Hepatocyte (in vitro differentiated cells): ENCODE measurements around the gene AGO3.

Experiments used
- EZH2 ChIP-seq: fragments of 200-600 bp; sonication (generic); IDR thresholded peaks from 2 replicates; pipeline ENCODE4 v1.6.1; 2016; ENCODE audit warnings: antibody characterized with exemption, mild to moderate bottlenecking, borderline replicate concordance
- EZH2phosphoT487 ChIP-seq: fragments of 200-600 bp; sonication (generic); IDR thresholded peaks from one replicate; pipeline ENCODE4 v1.6.1; 2018; ENCODE audit warnings: antibody characterized with exemption, mild to moderate bottlenecking, low read depth, moderate library complexity; ENCODE audit not compliant: unreplicated experiment, severe bottlenecking
- TF ChIP-seq, protein P1 (sequence below): fragments of 200-600 bp; sonication (generic); IDR thresholded peaks from 2 replicates; pipeline ENCODE4 v1.5.1; 2016; ENCODE audit warnings: antibody characterized with exemption, mild to moderate bottlenecking; ENCODE audit not compliant: poor library complexity

DNA sequence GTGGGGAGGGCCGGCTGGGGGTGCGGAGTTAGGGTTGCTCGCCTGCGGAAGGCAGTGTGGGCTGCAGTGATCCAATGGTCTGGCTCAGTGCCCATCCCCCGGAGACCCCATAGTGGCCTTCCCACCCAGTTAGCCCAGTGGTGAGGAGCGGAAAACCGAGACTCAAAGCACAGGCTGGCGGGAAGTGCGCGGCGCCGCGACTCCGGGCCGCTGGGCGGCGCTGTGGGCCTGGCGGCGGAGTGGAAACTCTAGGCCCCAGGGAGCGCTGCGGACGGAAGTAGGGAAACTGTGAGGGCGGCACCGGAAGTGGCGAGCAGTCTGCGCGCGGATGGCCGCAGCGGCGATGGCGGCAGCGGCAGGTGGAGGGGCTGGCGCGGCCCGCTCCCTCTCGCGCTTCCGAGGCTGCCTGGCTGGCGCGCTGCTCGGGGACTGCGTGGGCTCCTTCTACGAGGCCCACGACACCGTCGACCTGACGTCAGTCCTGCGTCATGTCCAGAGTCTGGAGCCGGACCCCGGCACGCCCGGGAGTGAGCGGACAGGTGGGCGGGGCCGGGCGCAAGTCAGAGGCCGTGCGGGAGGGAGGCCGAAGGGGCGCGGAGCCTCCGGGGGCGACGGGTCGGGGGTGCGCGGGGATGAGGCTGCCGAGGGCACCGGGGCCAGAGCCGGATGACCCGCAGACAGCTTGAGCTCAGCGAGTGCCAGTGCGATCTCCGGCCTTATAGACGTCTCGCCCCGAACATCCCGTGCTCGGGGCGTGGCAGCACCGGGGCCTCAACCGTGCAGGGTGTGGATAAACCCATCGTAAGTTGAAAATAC is 157.9 kb downstream of the AGO3 start, which contains the start of gene ADPRS:
- TF ChIP-seq, protein P1, sequence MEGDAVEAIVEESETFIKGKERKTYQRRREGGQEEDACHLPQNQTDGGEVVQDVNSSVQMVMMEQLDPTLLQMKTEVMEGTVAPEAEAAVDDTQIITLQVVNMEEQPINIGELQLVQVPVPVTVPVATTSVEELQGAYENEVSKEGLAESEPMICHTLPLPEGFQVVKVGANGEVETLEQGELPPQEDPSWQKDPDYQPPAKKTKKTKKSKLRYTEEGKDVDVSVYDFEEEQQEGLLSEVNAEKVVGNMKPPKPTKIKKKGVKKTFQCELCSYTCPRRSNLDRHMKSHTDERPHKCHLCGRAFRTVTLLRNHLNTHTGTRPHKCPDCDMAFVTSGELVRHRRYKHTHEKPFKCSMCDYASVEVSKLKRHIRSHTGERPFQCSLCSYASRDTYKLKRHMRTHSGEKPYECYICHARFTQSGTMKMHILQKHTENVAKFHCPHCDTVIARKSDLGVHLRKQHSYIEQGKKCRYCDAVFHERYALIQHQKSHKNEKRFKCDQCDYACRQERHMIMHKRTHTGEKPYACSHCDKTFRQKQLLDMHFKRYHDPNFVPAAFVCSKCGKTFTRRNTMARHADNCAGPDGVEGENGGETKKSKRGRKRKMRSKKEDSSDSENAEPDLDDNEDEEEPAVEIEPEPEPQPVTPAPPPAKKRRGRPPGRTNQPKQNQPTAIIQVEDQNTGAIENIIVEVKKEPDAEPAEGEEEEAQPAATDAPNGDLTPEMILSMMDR: peak; percentile 99
- TF ChIP-seq EZH2phosphoT487 (no peak), EZH2 (no peak)
